Thyroid gland (tissue), 4 donors: ENCODE data around the gene KCMF1. TPM values are rescaled to one million over a fixed set of nuclear protein-coding genes. Genes with fewer than 3 reads are reported as not detected.

Source experiments
- DNase-seq, 2 donors: peaks; one replicate each; pipeline ENCODE4 v3.0.0-alpha.2; 2019
- H3K27ac ChIP-seq, 3 donors: fragments of 200-600 bp; sonication (generic); 1 replicate in 2 of 3; 2 replicates in 1 of 3; pipeline ENCODE4 v1.5.1; 2016 to 2019; ENCODE audit warnings: mild to moderate bottlenecking in 1 of 3, moderate library complexity in 1 of 3
- H3K27me3 ChIP-seq: fragments of 200-600 bp; sonication (generic); one replicate; pipeline ENCODE4 v1.5.1; 2019
- H3K36me3 ChIP-seq, 2 donors: fragments of 200-600 bp; sonication (generic); one replicate each; pipeline ENCODE4 v1.5.1; 2016 to 2019
- H3K4me1 ChIP-seq, 2 donors: fragments of 200-600 bp; sonication (generic); one replicate each; pipeline ENCODE4 v1.5.1; 2017 to 2019
- H3K4me3 ChIP-seq, 3 donors: fragments of 200-600 bp; sonication (generic); replicated peaks in 1 of 3; 1 replicate in 2 of 3; 2 replicates in 1 of 3; pipeline ENCODE4 v1.5.1; 2016; ENCODE audit warnings: mild to moderate bottlenecking in 1 of 3
- H3K9me3 ChIP-seq: fragments of 200-600 bp; sonication (generic); one replicate; pipeline ENCODE4 v1.5.1; 2017
- CTCF ChIP-seq, 6 experiments: fragments of 200-600 bp in 3 of 6; fragments of 450-650 bp in 3 of 6; sonication (generic) in 3 of 6; IDR thresholded peaks; one replicate each; pipeline ENCODE4 v1.5.1; 2016 to 2019; ENCODE audit warnings: antibody characterized with exemption in 6 of 6, mild to moderate bottlenecking in 2 of 6, inconsistent platforms in 1 of 6, moderate library complexity in 1 of 6
- POLR2A ChIP-seq, 2 donors: fragments of 450-650 bp; IDR thresholded peaks; one replicate each; pipeline ENCODE4 v1.6.1; 2017; ENCODE audit warnings: antibody characterized with exemption in 2 of 2, mild to moderate bottlenecking in 2 of 2, moderate library complexity in 1 of 2
- WGBS, 2 donors: methylation state at CpG; one replicate each; pipeline ENCODE4 v1.1.5; 2017; 5-methylcytosine and 5-hydroxymethylcytosine counted together
- intact Hi-C: fragments of 100-400 bp; cut with DNase I; formaldehyde crosslinking; loops from one replicate; pipeline ENCODE4 v1.15.1; 2023
- total RNA-seq, 4 donors: library from RNA; depleted of rRNA; stranded (reverse); fragments of >200 nt; gene quantifications; one replicate each; pipeline ENCODE4 v1.2.3, GENCODE V29; 2016

The KCMF1 gene
- total RNA-seq, 4 donors from 2014 or later = 39.6 to 44.5 (median 41.3) TPM

GRCh38 chr2:85089585-85089984 is 118.6 kb downstream of the KCMF1 start:
- H3K4me3 ChIP-seq = no peak overlapping the region
- intact Hi-C loops = no loop called here
- H3K27ac ChIP-seq = no peak overlapping the region
- no peaks in the 10 kb centered on the region for H3K9me3 ChIP-seq
- no peaks in the 10 kb centered on the region for H3K27me3 ChIP-seq
- no peak for DNase-seq
- no peaks in the 10 kb centered on the region for H3K36me3 ChIP-seq
- no peaks in the 10 kb centered on the region for H3K4me1 ChIP-seq
- no peak for TF ChIP-seq CTCF (IDR thresholded peaks at IDR 0.05)
- no peak for TF ChIP-seq POLR2A (IDR thresholded peaks at IDR 0.05)
- WGBS, 2 donors = 59 to 62% methylated on average over 6 of the region's 6 CpGs

- intact Hi-C loops = no loop called here
- DNase-seq = no peak
- 68 to 89% methylated on average over 2 of the region's 2 CpGs for WGBS, 2 donors
- Histone ChIP-seq H3K4me1 (no peaks in the 10 kb centered on the region), H3K27me3 (no peaks in the 10 kb centered on the region), H3K9me3 (no peaks in the 10 kb centered on the region), H3K27ac (no peak overlapping the region), H3K36me3 (no peaks in the 10 kb centered on the region), H3K4me3 (no peak overlapping the region)
- TF ChIP-seq POLR2A (IDR thresholded peaks at IDR 0.05) = no peak
- TF ChIP-seq CTCF (IDR thresholded peaks at IDR 0.05) = no peak
Observed at GRCh38 chr2:85091838-85092237, 120.9 kb downstream of the KCMF1 start.

GRCh38 chr2:85095094-85095493 is 124.1 kb downstream of the KCMF1 start:
- intact Hi-C loops = no loop called here
- DNase-seq = no peak
- Histone ChIP-seq H3K9me3 (no peaks in the 10 kb centered on the region), H3K4me1 (no peaks in the 10 kb centered on the region), H3K27me3 (no peaks in the 10 kb centered on the region), H3K36me3 (no peaks in the 10 kb centered on the region), H3K27ac (no peak overlapping the region), H3K4me3 (no peak overlapping the region)
- TF ChIP-seq CTCF (IDR thresholded peaks at IDR 0.05) = no peak
- no peak for TF ChIP-seq POLR2A (IDR thresholded peaks at IDR 0.05)
- 73 to 94% methylated on average over 2 of the region's 2 CpGs for WGBS, 2 donors

- Histone ChIP-seq H3K9me3 (no peaks in the 10 kb centered on the region), H3K36me3 (no peaks in the 10 kb centered on the region), H3K4me3 (no peak overlapping the region), H3K27me3 (no peaks in the 10 kb centered on the region), H3K27ac (no peak overlapping the region), H3K4me1 (no peaks in the 10 kb centered on the region)
- 79 to 83% methylated on average over 6 of the region's 6 CpGs for WGBS, 2 donors
- DNase-seq = no peak
- intact Hi-C loops = no loop called here
- TF ChIP-seq CTCF (IDR thresholded peaks at IDR 0.05) = no peak
- no peak for TF ChIP-seq POLR2A (IDR thresholded peaks at IDR 0.05)
Observed at GRCh38 chr2:85096616-85097015, 125.7 kb downstream of the KCMF1 start.

- TF ChIP-seq CTCF (IDR thresholded peaks at IDR 0.05) = no peak
- TF ChIP-seq POLR2A (IDR thresholded peaks at IDR 0.05) = no peak
- no peak overlapping the region for H3K4me3 ChIP-seq
- H3K27ac ChIP-seq = no peak overlapping the region
- H3K9me3 ChIP-seq = no peaks in the 10 kb centered on the region
- 85 to 92% methylated on average over 1 of the region's 1 CpG for WGBS, 2 donors
- H3K36me3 ChIP-seq = no peaks in the 10 kb centered on the region
- intact Hi-C loops = no loop called here
- H3K27me3 ChIP-seq = no peaks in the 10 kb centered on the region
- DNase-seq = no peak
- no peaks in the 10 kb centered on the region for H3K4me1 ChIP-seq
Observed at GRCh38 chr2:85104228-85104627, 133.3 kb downstream of the KCMF1 start.
